22Rv1 (cell line): Measurements from ENCODE around the gene DDX31.

Experiments
- H3K27ac ChIP-seq: fragments of 450-650 bp; 2 replicates; pipeline ENCODE4 v1.5.1; 2017
- CTCF ChIP-seq: fragments of 450-650 bp; IDR thresholded peaks from 2 replicates; pipeline ENCODE4 v1.5.1; 2017; ENCODE audit warnings: mild to moderate bottlenecking
- ZFX ChIP-seq: fragments of 450-650 bp; IDR thresholded peaks from 2 replicates; pipeline ENCODE4 v1.6.1; 2017; ENCODE audit warnings: antibody characterized with exemption, borderline replicate concordance

DDX31 gene

GRCh38 chr9:132547976-132548730, 121.6 kb downstream of the DDX31 start:
- no peak overlapping the region for H3K27ac ChIP-seq
- TF ChIP-seq ZFX (no peak), CTCF (no peak)

- no peak for TF ChIP-seq ZFX
Measured at GRCh38 chr9:132547436-132547835, 122.3 kb downstream of the DDX31 start.

GRCh38 chr9:132547052-132547431, 122.7 kb downstream of the DDX31 start:
- no peak overlapping the region for H3K27ac ChIP-seq
- TF ChIP-seq CTCF (no peak), ZFX (no peak)

More at GRCh38 chr9:132547436-132547835, 122.3 kb downstream of the DDX31 start:
- H3K27ac ChIP-seq = no peak overlapping the region

GRCh38 chr9:132546148-132547051, 123.4 kb downstream of the DDX31 start:
- no peak overlapping the region for H3K27ac ChIP-seq
- TF ChIP-seq ZFX (no peak), CTCF (peak; percentile 51)

- TF ChIP-seq CTCF = no peak
- no peak for TF ChIP-seq ZFX
- no peak overlapping the region for H3K27ac ChIP-seq
Measured at GRCh38 chr9:132545578-132545977, 124.2 kb downstream of the DDX31 start.

GRCh38 chr9:132543960-132544359, 125.8 kb downstream of the DDX31 start:
- H3K27ac ChIP-seq = no peak overlapping the region
- TF ChIP-seq CTCF (no peak), ZFX (no peak)

- no peak overlapping the region for H3K27ac ChIP-seq
- no peak for TF ChIP-seq ZFX
- no peak for TF ChIP-seq CTCF
Measured at GRCh38 chr9:132543251-132543650, 126.5 kb downstream of the DDX31 start.
